ENCODE results near the gene PPIP5K2.
A peak's percentile ranks its signal among the peaks of the same experiment; 100 is the strongest.
"Not testable (repeated sequence)": the region's sequence is repeated elsewhere in the genome, so short reads cannot be mapped to it uniquely, and the experiment has no call there.

Gene PPIP5K2

DNA sequence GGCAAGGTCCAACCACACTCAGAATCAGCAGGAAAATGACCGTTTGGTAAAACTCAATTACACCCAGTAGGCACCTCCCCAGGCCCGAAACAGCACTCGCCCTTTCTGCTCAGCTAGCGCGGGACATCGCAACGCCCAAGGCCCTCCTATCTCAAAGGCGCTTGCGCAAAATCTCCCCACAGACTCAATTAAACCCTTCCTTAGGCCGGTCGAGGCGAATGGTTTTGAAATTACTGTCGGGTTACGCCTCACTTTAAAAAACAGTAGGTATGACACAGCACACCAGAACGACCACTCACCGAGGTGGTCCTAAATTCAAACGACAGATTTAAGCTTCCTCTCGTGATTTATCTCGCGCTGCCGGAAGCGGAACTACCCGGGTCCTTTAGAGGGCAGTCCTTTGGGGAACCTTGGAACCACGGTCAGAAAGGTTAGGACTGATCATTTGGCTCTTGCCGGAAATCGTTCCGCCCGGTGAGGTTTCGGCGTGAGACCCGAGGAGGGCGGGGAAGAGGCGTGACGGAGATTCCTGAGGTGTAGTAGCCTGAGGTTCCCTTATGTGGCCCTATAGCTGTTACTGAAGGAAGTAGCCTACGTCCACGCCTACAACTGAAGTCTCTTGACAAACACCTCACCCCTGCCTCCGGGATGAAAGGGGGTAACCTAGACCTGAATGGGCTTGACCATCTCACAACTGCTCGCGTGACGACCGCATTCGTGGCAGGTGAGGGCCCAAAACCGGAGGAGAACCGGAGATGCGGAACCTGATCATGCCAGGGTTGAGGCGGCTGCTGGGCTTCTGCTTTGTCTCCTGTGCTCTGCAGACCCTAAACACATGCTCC, at the start of gene PPIP5K2, which contains the start of gene GIN1:
TSS of gene PPIP5K2 (plus strand) at position 537 of the 842 bp plus-strand sequence. CDS start 9,289 bp downstream, outside the sequence.
TSS of gene GIN1 (minus strand) at position 374 of the 842 bp plus-strand sequence. CDS start 11,431 bp downstream, outside the sequence.
- peak; percentile 99 for DNase-seq

GRCh38 chr5:103073500-103073899, 46.6 kb upstream of the PPIP5K2 start:
- not testable (repeated sequence) for DNase-seq

GRCh38 chr5:103075442-103075841, 44.7 kb upstream of the PPIP5K2 start:
- DNase-seq = no peak

DNA sequence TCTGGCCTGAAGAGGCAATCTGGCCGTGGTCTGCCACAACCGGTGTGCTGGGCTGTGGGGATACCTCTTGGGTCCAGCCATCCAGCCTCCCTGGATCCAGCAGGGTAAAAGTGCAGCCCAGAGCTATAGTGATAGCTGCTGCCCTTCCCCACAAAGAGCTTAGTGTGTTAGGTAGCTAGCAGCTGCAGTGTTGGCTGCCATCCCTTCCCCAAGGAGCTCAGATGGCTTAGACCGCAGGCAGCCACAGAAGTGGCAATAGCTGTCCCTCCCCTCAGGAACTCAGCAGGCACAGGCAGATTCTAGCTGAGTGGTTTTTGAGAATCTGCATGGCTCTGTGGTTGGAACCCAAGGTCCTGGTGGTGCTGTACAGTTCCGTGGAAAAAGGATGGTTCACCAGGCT, 40.3 kb upstream of the PPIP5K2 start:
- DNase-seq = no peak

DNA sequence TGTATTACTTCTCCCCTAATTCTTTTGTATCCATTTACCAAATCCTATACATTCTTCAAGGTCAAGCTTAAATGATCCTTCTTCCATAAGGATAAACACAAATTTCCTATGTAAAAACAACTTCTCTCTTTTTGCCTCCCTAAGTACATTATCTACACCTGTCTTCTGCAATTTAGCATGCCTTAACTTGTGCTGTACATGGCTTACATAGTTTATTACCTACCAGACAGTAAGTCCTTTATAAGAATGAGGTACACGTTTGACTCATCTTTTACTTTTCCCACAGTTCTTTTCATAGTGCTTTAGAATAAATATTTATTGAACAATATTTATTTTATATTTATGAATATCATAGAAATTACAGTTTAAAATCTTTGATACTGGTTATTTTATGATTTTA, 33.6 kb upstream of the PPIP5K2 start:
- DNase-seq = no peak

GRCh38 chr5:103089272-103089671, 30.8 kb upstream of the PPIP5K2 start:
- no peak for DNase-seq

GRCh38 chr5:103090791-103091190, 29.3 kb upstream of the PPIP5K2 start:
- DNase-seq = no peak

DNA sequence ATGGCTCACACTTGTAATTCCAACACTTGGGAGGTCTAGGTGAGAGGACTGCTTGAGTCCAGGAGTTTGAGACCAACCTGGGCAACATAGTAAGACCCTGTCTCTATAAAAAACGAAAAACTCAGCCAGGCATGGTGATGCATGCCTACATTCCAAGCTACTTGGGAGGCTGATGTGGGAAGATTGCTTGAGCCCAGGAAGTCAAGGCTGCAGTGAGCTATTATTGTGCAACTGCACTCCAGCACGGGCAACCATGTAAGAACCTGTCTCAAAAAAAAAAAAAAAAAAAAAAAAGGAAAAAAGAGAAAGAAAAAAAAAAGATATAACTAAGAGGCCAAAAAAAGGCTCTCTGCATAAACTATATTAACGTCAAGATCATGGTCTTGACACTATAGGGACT, 27.4 kb upstream of the PPIP5K2 start:
- DNase-seq = no peak

GRCh38 chr5:103093727-103094126, 26.4 kb upstream of the PPIP5K2 start:
- DNase-seq = no peak

DNA sequence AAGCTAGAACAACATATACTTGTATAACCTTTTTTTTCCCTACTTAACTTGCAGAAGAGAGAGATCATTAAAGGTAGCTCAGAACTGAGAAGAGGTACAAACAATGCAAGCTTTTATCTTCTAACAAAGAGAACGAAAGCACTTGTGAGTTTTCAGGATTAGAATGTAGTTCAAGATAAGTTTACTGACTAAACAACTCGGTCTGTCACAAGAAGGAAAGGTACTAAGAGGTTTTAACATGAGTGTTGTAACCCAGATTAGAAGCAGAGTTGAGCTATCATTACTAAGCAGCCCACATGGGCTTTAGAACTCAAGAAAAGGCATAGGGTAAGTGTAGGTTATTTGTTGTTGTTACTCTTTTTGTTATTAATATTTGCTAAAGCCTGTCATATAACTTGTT, 25.4 kb upstream of the PPIP5K2 start:
- DNase-seq = no peak

DNA sequence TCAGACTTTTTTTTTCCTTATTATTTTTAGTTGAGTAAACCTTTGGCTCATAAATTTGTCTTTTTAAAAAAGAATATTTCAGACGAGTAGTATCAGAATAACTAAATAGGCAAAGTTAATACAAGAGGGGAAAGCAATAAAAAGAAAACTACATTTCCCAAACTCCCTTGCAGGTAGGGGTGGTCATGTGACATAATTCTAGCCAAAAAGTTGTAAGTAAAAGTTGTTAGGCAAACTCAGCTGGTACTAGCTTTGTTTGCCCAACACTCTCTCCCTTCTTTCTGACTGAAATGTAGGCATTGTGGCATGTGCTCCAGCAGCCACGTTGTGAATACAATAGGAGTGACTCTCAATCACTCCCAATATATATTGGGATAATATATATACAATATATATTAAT, 21.1 kb upstream of the PPIP5K2 start:
- DNase-seq = no peak

DNA sequence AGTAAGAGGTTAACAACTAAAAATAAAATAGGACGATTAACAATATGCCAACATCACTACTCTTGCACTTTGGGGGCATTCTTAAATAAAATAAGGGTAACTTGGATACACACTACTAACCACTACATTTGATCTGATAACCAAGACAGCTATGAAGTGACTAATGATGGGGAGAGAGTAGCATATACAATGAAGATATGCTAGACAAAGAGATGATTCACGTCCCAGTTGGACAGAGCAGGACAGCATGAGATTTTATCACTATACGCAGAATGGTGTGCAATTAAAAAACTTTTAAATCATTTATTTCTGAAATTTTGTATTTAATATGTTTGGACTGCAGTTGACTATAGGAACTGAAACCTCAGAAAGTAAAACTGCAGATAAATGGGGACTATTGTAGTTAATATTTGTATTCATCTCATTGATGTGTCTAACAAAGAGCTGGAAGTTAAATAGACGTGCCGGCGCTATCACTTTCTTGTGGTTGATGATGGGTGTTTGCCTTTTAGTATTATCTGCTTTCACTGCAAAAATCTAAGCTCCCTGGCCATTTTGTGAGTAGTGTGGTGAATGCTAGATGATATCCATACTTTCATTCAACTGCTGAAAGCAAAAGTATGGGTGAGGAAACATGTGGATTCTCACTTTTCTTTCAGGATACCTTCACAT, 18.9 kb upstream of the PPIP5K2 start:
- DNase-seq = no peak

GRCh38 chr5:103102234-103102633, 17.9 kb upstream of the PPIP5K2 start:
- no peak for DNase-seq

DNA sequence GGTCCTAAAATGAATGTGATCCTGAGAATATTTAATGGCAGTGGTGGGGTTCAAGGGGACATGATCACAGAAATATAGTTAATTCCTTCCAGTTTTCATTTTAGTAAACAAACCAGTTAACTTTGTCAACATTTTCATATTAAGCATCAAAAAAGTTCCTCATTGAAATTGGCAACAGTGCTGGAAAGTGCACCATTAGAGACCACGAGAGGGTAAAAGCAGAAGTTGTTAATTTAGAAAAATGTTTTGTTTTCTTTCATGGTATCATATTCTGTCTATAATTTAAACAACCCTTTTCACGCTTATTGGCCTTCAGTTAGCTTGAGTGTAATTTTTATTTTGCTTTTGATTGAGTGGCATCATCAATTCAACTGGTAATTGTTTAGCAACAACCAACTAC, 12.0 kb upstream of the PPIP5K2 start:
- no peak for DNase-seq

- no peak for DNase-seq
These were observed 10.8 kb upstream of the PPIP5K2 start for GRCh38 chr5:103109277-103109676.

- no peak for DNase-seq
These were observed 9.7 kb upstream of the PPIP5K2 start for GRCh38 chr5:103110403-103110802.

- no peak for DNase-seq
These were observed 8.6 kb upstream of the PPIP5K2 start for GRCh38 chr5:103111468-103111867.

GRCh38 chr5:103112910-103113309, 7.2 kb upstream of the PPIP5K2 start:
- DNase-seq = no peak

DNA sequence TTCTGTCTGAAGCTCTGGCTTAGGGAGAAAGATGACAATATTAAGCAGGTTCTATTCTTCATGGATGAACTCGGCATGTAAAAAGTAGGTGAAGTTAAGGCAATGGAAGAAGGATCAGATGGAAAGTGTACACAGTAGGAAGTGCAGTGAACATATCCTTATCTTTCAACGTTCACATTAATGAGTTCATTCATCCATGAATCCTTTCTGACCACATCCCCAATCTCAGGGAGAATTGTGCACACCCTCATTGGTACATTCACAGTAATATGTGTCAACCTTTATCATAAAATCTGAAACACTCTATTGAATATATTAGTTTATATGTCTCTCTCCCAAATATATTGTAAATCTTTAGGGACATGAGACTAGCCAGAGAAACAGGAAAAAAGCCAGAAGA, 5.7 kb upstream of the PPIP5K2 start:
- no peak for DNase-seq

- DNase-seq = no peak
These were observed 2.6 kb upstream of the PPIP5K2 start for GRCh38 chr5:103117471-103117991.

- DNase-seq = no peak
These were observed 884 bp upstream of the PPIP5K2 start for GRCh38 chr5:103119070-103119764.

DNA sequence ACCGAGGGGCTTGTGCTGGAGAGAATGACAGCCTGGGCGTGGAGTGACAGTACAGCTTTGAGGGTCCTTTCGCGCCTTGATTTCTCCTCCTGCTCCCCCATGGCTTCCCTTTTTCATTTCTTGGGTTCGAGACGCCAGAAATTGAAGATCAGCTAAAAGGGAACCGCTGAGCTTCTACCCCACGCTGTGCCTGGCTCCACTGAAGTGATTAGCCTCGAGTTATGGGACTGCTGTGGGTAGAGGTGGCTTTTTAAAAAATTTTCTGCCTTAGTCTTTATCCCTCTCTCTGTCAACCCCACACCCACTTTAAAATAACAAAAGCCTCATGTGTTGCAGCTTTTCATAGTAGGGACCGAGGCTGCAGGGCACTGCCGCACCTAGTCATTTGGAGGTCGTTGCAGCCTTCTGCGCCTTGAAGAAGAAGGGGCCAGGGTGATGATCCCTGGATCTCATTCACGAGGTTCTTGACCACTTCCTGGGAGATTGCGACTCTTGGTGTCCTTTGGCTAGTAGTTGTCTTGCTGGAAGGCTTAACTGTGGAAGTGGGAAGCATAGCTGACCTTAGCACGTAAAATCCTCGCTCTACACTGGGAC, 603 bp downstream of the PPIP5K2 start:
- peak; percentile 42 for DNase-seq

- no peak for DNase-seq
These were observed 2.1 kb downstream of the PPIP5K2 start for GRCh38 chr5:103122242-103122641.
